HG03060 (cell line): ENCODE data around the gene ADCY3.

ENCODE experiments used
- ATAC-seq: cut with Tn5 transposase; IDR thresholded peaks from one replicate; pipeline ENCODE4 v1.9.1; 2021; ENCODE audit warnings: low read depth, moderate number of reproducible peaks; ENCODE audit not compliant: unreplicated experiment

ADCY3 gene

GRCh38 chr2:24878341-24878740 lies 41.7 kb downstream of the ADCY3 start:
- ATAC-seq, result no peak

- no peak for ATAC-seq
These were observed 42.4 kb downstream of the ADCY3 start for GRCh38 chr2:24877646-24878045.

DNA sequence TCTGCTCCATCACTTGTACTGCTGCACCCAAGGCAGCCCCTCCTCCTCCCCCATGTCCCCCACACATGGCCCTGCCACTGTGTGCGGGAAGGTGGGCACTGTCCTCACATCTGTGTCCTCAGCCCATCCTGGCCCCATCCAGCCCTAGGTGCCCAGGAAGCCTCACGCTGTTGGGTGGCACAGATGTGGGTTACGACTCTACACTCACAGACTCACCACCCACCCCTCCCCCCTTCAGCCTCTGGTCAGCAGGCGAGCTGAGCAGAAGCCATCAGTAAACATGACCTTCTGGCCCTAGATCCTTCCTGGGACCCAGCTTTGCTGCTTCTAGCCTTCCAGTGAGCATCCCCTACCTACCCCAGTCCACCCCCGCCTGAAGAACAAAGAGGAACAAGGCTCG lies 43.0 kb downstream of the ADCY3 start:
- ATAC-seq, result no peak

DNA sequence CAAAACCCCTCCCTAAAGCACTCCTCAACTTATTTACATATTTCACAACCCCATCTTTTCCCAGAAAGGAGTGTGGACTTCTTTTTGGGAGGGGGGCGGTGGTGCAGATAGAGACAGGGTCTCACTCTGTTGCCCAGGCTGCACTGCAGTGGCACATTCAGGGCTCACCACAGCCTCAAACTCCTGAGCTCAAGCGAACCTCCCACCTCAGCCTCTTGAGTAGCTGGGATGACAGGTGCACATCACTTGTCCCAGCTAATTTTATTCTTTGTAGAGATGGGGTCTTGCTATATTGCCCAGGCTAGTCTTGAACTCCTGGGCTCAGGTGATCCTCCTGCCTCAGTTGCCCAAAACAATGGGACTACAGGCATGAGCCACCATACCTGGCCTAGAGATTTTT lies 44.1 kb downstream of the ADCY3 start:
- no peak for ATAC-seq

DNA sequence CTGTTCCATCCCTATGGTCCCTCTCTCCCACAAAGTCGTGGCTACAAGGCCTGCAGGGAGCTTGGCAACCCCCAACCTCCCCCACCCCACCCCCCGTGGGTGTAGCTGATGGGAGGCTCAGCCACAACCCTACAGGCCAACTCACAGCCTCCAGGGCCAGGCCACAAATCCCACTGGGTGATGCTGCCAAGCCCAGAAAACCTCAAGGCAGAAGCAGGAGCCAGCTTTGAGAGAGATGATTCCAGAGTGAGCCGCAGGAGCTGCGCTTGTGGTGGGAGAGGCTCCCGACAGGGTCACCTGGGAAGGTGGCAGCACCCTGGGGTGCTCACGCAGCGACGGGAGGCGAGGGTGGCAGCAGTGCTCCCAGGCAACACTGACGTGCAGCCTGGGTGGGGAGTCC lies 44.8 kb downstream of the ADCY3 start:
- ATAC-seq, result no peak

GRCh38 chr2:24874035-24874434 lies 46.0 kb downstream of the ADCY3 start:
- no peak for ATAC-seq

GRCh38 chr2:24873619-24874018 lies 46.4 kb downstream of the ADCY3 start:
- no peak for ATAC-seq

DNA sequence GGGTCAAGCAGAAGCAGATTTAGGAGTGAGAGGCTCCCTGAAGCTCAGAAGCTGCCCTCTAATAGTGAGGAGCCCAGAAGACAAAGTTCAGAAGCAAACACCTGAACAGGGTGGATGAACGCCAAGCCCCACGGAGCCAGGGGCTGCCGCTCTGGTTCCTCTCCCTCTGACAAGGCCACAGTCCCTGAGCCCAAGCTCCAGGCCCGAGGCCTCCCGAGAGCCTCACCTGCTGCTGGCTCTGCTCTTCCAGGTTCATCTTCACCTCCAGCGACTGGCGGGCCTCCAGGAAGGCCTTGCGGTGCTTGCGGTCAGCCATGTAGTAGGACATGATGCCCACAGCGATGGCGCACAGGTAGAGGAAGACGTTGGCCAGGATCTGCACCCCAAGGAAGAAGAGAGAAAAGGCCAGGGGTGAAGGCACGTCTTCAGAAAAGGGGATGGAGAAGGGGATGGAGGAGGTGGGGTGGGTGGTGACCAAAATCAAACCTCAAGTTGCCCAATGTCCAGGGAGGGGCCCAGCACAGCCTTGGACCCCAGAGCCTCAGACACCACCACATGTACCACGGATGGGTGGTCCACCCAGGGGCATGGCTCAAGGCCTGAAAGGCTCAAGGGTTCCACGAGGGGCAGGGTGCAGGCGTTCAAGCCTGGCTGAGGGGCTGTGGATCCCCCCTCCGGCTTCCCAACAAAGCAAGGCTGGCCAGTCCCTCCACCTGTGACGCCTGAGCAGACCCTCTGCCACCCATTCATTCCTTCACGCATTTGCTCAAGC lies 47.5 kb downstream of the ADCY3 start:
- no peak for ATAC-seq

DNA sequence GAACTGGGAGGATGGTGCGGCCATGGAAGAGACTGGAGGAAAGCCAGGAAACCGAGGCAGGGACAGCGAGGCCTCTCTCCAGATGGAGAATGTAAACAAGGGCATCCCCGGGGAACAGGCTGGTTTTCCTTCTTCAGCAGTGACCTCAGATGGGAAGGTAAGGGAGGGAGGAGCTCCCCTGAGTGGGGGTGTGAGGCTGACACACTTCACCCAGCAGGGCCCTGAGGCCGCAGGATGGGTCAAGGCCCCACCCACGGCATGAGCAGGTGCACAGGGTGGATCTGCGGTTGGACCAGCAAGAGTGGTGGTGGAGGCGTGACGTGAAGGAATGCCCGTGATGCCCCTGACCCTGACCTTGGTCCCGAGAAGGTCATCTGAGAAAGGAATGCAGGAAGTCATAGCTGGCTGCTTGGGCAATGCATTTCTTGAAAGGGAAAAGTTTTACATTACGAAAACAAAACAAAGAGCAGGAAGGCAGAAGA lies 48.1 kb downstream of the ADCY3 start:
- no peak for ATAC-seq

- no peak for ATAC-seq
These were observed 48.9 kb downstream of the ADCY3 start for GRCh38 chr2:24870891-24871705.

- no peak for ATAC-seq
These were observed 49.6 kb downstream of the ADCY3 start for GRCh38 chr2:24870440-24870839.

GRCh38 chr2:24866946-24867345 lies 53.1 kb downstream of the ADCY3 start:
- no peak for ATAC-seq

GRCh38 chr2:24863641-24864040 lies 56.4 kb downstream of the ADCY3 start:
- no peak for ATAC-seq

GRCh38 chr2:24861500-24861899 lies 58.5 kb downstream of the ADCY3 start:
- no peak for ATAC-seq

DNA sequence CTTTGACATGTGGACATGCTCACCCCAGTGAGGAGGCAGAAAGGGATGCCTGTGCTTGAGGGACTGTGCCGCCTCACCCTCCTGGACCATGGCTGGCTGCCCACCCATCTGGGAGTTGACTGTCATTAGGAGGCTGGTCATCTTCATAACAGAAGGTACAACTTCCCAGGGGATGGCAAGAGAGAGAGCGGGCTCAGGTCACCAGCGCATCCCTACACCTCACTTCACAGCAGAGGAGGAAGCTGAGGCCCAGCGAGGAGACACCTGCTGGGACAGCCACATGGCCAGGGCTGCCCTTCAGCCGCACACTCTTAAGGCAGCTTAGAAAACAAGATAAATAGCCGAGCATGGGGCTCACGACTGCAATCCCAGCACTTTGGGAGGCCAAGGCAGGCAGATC lies 59.4 kb downstream of the ADCY3 start:
- ATAC-seq, result no peak

GRCh38 chr2:24859968-24860600 lies 60.0 kb downstream of the ADCY3 start:
- ATAC-seq, result no peak

GRCh38 chr2:24858996-24859395 lies 61.0 kb downstream of the ADCY3 start:
- no peak for ATAC-seq

DNA sequence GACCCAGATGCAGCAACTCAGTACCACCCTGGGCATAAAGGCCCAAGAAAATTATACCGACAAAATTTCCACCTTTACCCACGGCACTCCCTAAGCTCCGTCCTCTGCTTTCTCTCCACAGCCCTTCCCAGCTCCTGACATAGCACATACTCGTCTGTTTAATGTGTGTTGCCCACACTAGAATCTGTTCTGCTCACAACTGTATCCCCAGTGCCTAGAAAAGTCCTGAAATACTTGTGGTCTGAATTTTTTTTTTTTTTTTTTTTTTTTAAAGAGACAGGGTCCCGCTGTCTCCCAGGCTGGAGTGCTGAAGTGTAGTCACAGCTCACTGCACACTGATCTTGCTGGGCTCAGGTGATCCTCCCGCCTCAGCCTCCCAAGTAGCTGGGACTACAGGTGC lies 62.3 kb downstream of the ADCY3 start:
- ATAC-seq, result no peak

GRCh38 chr2:24856791-24857211 lies 63.2 kb downstream of the ADCY3 start:
- no peak for ATAC-seq

DNA sequence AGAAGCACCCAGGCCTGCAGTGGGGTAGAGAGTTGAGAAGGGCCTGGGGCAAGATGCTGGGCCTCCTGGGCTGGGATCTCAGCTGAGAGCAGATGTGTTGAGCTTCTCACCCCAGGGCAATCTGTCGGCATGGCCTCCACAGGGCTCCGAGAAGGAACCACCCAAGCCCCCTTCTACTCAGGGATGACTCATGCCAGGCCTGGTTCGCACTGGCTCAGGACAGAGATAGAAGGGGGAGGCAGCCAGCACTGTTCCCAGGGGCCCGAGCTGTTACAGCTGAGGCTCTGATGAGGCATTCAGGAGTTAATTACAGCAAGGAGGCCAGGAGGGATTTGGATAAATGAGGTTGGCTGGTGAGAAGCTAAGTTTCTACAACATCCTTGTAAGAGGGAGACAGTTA lies 64.3 kb downstream of the ADCY3 start:
- no peak for ATAC-seq

DNA sequence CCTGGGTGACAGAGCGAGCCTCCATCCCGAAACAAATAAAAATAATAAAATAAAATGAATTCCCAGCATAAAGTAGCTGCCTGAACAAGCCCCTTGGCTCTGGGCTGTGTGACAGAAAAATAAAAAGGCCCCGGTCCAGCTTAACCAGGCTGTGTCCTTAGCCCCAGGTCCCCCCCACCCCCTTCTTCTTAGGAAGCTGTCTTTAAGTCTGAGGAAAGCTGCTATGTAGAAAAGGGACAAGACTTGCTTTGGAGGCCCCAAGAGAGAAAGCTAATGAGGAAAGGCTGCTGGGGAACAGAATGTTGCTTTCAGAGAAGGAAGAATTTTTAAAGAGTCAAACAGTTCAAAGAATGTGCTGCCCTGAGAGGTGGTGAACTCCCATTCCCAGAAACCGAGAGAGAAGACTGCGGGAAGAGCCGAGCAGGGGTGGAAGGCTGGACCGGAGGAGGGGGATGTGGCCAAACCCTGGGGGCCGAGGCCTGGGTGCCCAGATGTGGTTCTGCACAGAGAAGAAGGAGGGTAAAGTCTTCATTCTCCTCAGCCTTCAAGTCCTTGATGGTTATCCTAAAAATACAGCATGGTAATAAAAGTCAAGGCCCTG lies 64.9 kb downstream of the ADCY3 start:
- ATAC-seq, result no peak
